Measurements from ENCODE around the gene PIGB.
A peak's percentile ranks its signal among the peaks of the same experiment; 100 is the strongest.

Gene PIGB

GRCh38 chr15:55358471-55358870 lies 39.4 kb downstream of the PIGB start:
- DNase-seq (ENCODE audit: low spot score) (no peak), ATAC-seq (ENCODE audit: low read depth) (0 out of 3 replicates have a peak, but pooled peaks have one; percentile 11)

DNA sequence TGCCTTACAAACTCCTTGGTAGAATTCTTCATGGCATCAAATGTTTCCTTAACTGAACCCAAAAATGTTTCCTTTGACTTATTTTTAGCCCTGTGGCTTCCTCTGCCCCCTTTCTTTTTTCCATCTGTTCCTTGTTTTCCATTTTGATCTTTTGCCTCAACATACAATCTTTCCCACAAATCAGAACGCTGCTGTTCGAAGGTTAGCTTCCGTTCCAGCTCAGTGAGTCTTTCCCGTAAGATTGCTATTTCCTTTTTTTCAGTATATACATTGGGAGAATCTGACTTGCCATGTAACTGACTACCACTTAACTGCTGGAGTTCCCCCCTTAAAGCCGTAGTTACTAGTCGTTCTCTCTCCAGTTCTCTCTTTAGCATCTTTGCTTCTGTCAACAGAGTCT lies 41.2 kb downstream of the PIGB start:
- no peak overlapping the region for H3K27ac ChIP-seq (ENCODE audit: poor library complexity, severe bottlenecking)
- peaks cover 5% of the 10 kb centered on the region; the same call in 1 of the 2 replicates for H3K36me3 ChIP-seq (ENCODE audit: low read depth)
- no peak for ATAC-seq (ENCODE audit: low read depth)
- H3K27me3 ChIP-seq (ENCODE audit: insufficient read depth, poor library complexity, severe bottlenecking) = no peaks in the 10 kb centered on the region
- DNase-seq (ENCODE audit: low spot score) = no peak
- no peaks in the 10 kb centered on the region for H3K4me1 ChIP-seq (ENCODE audit: insufficient read depth, poor library complexity, severe bottlenecking)
- no peaks in the 10 kb centered on the region for H3K9me3 ChIP-seq (ENCODE audit: severe bottlenecking)
- no peak for TF ChIP-seq CTCF (IDR thresholded peaks at IDR 0.05; ENCODE audit: poor library complexity, severe bottlenecking)
- no peak overlapping the region for H3K4me3 ChIP-seq (ENCODE audit: severe bottlenecking)

More at GRCh38 chr15:55358471-55358870, 39.4 kb downstream of the PIGB start:
- H3K27me3 ChIP-seq (ENCODE audit: insufficient read depth, poor library complexity, severe bottlenecking) = no peaks in the 10 kb centered on the region
- no peak overlapping the region for H3K27ac ChIP-seq (ENCODE audit: poor library complexity, severe bottlenecking)
- no peaks in the 10 kb centered on the region for H3K9me3 ChIP-seq (ENCODE audit: severe bottlenecking)
- H3K4me3 ChIP-seq (ENCODE audit: severe bottlenecking) = no peak overlapping the region
- H3K4me1 ChIP-seq (ENCODE audit: insufficient read depth, poor library complexity, severe bottlenecking) = no peaks in the 10 kb centered on the region
- no peak for TF ChIP-seq CTCF (IDR thresholded peaks at IDR 0.05; ENCODE audit: poor library complexity, severe bottlenecking)
- H3K36me3 ChIP-seq (ENCODE audit: low read depth) = peaks cover 13% of the 10 kb centered on the region; the same call in 1 of the 2 replicates

DNA sequence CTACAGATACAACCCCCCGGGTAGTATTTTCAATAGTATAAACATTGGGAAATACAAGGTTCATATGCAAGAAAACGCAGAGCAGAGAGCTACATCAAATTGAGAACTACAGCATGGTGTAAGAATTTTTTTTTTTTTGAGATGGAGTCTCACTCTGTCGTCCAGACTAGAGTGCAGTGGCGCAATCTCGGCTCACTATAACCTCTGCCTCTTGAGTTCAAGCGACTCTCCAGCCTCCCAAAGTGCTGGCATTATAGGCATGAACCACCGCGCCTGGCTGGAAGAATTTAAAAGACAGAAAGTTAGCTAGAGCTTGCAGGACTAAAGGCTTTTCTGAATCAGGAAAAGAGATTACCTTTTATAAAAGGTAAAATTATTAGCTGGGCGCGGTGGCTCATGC lies 42.0 kb downstream of the PIGB start:
- ATAC-seq (ENCODE audit: low read depth) (no peak), DNase-seq (ENCODE audit: low spot score) (no peak)
- Histone ChIP-seq H3K27ac (ENCODE audit: poor library complexity, severe bottlenecking) (no peak overlapping the region), H3K27me3 (ENCODE audit: insufficient read depth, poor library complexity, severe bottlenecking) (no peaks in the 10 kb centered on the region), H3K4me1 (ENCODE audit: insufficient read depth, poor library complexity, severe bottlenecking) (no peaks in the 10 kb centered on the region), H3K4me3 (ENCODE audit: severe bottlenecking) (no peak overlapping the region), H3K36me3 (ENCODE audit: low read depth) (no peaks in the 10 kb centered on the region), H3K9me3 (ENCODE audit: severe bottlenecking) (no peaks in the 10 kb centered on the region)
- TF ChIP-seq CTCF (IDR thresholded peaks at IDR 0.05; ENCODE audit: poor library complexity, severe bottlenecking) = no peak

DNA sequence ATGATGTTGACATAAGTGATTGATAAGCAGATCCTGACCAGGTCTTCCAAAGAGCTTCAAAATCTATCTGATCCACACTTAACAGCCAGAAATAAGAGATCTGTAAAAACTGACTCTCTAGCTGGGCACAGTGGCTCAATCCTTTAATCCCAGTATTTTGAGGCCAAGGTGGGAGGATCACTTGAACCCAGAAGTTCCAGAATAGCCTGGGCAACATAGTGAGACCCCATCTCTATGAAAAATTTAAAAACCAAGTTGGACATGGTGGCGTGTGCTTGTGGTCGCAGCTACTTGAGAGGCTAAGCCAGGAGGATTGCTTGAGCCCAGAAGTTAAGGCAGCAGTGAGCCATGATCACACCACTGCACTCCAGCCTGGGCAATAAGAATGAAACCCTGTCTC lies 43.6 kb downstream of the PIGB start:
- no peak for TF ChIP-seq CTCF (IDR thresholded peaks at IDR 0.05; ENCODE audit: poor library complexity, severe bottlenecking)
- DNase-seq (ENCODE audit: low spot score) (no peak), ATAC-seq (ENCODE audit: low read depth) (no peak)
- no peak overlapping the region for H3K27ac ChIP-seq (ENCODE audit: poor library complexity, severe bottlenecking)
- H3K27me3 ChIP-seq (ENCODE audit: insufficient read depth, poor library complexity, severe bottlenecking) = no peaks in the 10 kb centered on the region
- no peaks in the 10 kb centered on the region for H3K9me3 ChIP-seq (ENCODE audit: severe bottlenecking)
- no peaks in the 10 kb centered on the region for H3K4me1 ChIP-seq (ENCODE audit: insufficient read depth, poor library complexity, severe bottlenecking)
- H3K4me3 ChIP-seq (ENCODE audit: severe bottlenecking) = no peak overlapping the region
- H3K36me3 ChIP-seq (ENCODE audit: low read depth) = no peaks in the 10 kb centered on the region

GRCh38 chr15:55366981-55367380 lies 48.0 kb downstream of the PIGB start:
- TF ChIP-seq CTCF (IDR thresholded peaks at IDR 0.05; ENCODE audit: poor library complexity, severe bottlenecking) = no peak
- no peak for ATAC-seq (ENCODE audit: low read depth)

More at GRCh38 chr15:55366981-55367380, 48.0 kb downstream of the PIGB start:
- H3K9me3 ChIP-seq (ENCODE audit: severe bottlenecking) = no peaks in the 10 kb centered on the region
- no peaks in the 10 kb centered on the region for H3K4me1 ChIP-seq (ENCODE audit: insufficient read depth, poor library complexity, severe bottlenecking)
- no peak overlapping the region for H3K4me3 ChIP-seq (ENCODE audit: severe bottlenecking)
- H3K27ac ChIP-seq (ENCODE audit: poor library complexity, severe bottlenecking) = no peak overlapping the region
- no peak for DNase-seq (ENCODE audit: low spot score)
- H3K27me3 ChIP-seq (ENCODE audit: insufficient read depth, poor library complexity, severe bottlenecking) = no peaks in the 10 kb centered on the region
- H3K36me3 ChIP-seq (ENCODE audit: low read depth) = no peaks in the 10 kb centered on the region

Data from RWPE2 (cell line).